Measurements from ENCODE around the gene OXGR1.
A peak's percentile ranks its signal among the peaks of the same experiment; 100 is the strongest.
"Not testable (repeated sequence)": the region's sequence is repeated elsewhere in the genome, so short reads cannot be mapped to it uniquely, and the experiment has no call there.

OXGR1 gene

DNA sequence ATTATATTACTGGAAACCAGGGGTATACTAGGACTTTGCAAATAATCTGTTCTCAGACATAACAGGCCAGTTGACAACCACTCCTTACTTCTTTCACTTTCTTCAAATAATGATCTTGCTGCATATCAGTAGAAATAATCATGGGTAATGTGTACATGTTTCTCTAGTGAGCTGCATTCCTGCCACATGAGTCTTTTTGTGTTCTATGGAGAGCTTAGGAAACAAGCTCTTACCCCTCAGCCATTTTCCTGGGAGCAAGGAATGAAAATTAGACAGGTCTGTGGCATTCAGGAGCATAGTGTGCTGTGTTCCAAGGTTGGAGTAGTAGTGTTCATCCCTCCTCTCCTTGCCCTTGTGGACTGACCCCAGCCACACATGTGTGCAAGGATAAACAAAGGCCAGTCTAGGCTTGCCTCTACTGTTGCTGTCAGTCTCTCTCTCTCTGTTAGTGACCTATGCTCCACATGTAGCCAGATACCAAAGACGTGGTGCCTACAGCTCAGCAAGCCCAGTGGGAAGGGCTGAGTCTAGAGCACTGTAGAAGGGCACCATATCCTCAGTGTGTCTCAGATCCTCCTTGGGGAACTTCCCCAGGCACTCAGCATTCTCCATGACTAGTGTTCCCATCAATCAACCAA is 11.5 kb upstream of the OXGR1 start:
- DNase-seq = peak; percentile 57

GRCh38 chr13:97004886-97005285 is 10.6 kb upstream of the OXGR1 start:
- no peak for DNase-seq

- peak; percentile 64 for DNase-seq
Measured at GRCh38 chr13:97004096-97004876, 10.0 kb upstream of the OXGR1 start.

DNA sequence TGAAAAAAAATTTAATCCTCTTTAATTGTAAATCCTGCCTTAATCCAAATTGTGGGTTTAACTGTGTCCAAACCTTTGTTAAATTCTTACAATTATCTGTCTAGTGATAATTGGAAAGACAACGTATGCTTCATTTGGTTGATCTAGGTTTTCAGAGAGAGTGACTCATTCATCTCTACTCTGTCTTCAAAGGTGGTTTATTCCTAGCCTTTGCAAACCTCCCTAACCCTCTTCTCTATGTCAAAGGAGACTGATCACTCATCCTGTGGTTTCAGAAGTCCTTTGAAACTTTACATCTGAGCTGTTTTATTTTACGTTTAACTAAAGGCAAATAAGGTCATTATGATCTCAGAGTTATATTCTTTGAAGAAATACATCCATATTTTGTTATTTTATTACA is 8.8 kb upstream of the OXGR1 start:
- no peak for DNase-seq

GRCh38 chr13:97002581-97002980 is 8.3 kb upstream of the OXGR1 start:
- DNase-seq = no peak

DNA sequence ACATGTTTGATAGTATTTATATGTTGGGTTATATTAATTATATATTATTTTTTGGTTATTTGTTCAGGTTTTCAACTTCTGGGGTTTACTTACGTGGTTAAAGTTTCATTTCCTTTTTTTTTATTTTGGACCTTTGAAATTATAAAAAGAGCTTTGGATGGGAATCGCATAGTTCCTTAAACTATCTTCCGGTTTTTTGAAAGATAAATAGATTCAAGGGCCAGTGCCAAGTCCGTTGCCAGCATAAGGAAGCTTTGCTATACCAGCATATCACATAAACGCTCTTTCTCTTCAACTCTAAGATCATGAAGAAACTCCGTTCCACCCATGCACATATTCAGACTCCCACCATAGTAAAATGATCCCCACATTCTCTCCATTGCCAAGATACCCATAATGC is 7.4 kb upstream of the OXGR1 start:
- no peak for DNase-seq

- DNase-seq = no peak
Measured at GRCh38 chr13:97000295-97000925, 6.1 kb upstream of the OXGR1 start.

DNA sequence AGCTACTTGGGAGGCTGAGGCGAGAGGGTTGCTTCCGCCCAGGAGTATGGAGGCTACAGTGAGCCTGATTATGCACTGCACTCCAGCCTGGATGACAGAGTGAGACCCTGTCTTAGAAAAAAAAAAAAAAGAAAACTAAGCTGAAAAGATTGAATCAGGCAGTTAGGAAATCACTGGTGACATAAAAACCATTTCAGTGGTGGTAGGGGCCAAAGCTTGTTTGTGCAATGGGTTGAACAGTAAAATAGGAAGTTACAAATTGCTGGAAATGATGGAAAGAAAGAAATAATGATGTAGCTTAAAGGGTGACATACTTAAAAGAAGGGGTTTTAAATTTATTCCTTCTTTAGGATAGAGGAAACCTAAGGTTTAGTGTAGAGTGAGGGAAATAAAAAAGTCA is 4.8 kb upstream of the OXGR1 start:
- no peak for DNase-seq

DNA sequence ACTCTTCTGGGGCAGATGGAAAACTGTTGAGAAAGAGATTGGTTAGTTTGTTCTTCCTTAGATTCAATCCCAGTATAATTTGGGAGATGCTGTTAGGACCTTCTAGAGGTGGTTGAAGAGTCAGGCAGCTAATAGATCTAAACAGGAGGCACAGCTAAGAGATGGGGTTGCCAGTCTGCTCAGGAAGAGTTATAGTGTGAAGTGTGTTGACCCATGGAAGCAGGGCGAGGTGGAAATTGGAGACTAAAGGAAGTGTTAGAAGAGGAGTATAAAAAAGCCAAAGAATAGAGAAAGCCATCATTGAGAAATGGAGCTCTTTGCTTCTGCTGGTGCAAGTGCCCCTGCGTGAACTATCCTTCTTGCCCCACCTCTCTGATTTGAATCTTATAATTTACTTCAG is 3.8 kb upstream of the OXGR1 start:
- no peak for DNase-seq

DNA sequence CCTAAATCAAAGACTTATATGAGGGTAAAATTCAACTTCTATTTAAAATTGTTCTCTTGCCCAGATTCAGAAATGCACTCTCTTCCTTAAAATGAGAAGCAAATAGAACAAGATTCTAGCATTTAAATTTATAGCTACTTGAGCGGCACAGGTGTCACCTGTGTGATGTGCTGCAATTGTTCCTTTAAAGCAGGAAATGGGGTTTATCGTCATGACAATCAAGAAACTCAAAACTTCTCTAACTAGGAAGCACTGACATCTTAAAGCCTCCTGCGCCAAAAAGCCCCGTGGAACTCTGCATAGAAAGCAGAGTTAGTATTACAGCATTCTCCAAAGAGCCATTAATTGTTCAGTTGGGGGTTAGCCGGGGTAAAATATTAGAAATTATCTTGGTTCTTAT is 2.6 kb upstream of the OXGR1 start:
- no peak for DNase-seq

- no peak for DNase-seq
Measured at GRCh38 chr13:96996107-96996506, 1.8 kb upstream of the OXGR1 start.

- DNase-seq = no peak
Measured at GRCh38 chr13:96994858-96995243, 575 bp upstream of the OXGR1 start.

DNA sequence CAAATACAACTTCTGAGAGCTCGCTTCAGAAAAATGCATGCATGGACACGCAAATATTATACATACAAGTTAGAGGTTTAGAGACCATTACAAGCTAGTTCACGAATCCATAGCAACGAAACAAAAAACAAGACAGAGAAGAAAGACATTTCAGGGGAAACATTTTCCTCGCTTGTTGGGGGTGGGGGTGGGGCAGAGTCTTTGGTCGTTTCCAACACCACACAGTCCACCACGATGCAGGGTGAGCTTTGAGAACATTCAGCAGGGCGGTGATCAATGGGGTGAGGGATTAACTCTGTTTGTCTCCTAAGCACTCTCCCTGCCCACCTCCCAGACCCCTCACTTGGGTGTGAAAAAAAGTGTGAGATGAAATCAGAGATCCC is 651 bp downstream of the OXGR1 start:
- no peak for DNase-seq

GRCh38 chr13:96992633-96993032 is 1.6 kb downstream of the OXGR1 start:
- DNase-seq = no peak

DNA sequence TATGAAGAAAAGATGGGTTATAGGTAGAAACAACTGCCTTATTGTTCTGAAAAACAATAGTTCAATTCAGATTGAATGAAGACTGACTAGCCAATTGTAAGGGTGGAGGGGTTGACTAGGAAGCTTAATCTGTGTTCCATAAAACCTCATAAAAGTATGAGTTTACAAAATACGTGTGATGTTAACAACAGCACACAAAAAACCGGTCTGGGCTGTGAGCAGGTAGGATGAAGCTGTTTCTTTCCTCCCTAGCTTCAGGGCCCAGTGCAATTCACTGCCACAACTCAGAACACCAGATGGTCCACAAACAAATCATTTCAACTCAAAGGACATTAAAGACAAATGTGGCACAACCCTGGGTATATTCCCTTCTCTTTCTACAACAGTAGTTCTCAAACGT is 3.2 kb downstream of the OXGR1 start:
- DNase-seq = no peak

- DNase-seq = no peak
Measured at GRCh38 chr13:96988441-96988840, 5.8 kb downstream of the OXGR1 start.

- no peak for DNase-seq
Measured at GRCh38 chr13:96984051-96984508, 10.2 kb downstream of the OXGR1 start.

- DNase-seq = no peak
Measured at GRCh38 chr13:96982672-96983071, 11.6 kb downstream of the OXGR1 start.

GRCh38 chr13:96979861-96980260 is 14.4 kb downstream of the OXGR1 start:
- DNase-seq = not testable (repeated sequence)

- DNase-seq = no peak
Measured at GRCh38 chr13:96968027-96968426, 26.2 kb downstream of the OXGR1 start.

DNA sequence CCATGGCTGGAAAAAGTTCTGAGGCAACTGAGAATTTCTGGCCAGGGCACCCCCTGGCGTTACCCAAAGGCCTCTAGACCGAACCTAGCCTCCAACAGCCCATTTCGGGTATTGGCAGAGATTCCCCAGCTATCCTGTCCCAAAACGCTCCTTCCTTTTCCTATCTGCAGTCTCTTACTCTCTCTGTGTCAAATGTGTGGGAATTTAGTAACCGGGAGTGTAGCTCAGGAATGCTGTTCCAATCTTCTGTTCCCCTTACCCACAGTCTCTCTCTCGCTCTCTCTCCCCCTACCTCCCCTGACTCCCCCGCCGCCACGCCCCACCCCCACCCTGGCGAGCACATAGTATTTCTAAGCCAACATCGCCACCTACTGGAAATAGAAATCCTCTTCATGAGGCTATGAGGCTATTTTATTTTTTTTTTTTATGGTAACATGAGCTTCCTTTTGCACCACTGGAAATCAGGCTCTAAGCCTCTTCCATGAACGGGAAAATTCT is 27.0 kb downstream of the OXGR1 start:
- peak; percentile 1 for DNase-seq

DNA sequence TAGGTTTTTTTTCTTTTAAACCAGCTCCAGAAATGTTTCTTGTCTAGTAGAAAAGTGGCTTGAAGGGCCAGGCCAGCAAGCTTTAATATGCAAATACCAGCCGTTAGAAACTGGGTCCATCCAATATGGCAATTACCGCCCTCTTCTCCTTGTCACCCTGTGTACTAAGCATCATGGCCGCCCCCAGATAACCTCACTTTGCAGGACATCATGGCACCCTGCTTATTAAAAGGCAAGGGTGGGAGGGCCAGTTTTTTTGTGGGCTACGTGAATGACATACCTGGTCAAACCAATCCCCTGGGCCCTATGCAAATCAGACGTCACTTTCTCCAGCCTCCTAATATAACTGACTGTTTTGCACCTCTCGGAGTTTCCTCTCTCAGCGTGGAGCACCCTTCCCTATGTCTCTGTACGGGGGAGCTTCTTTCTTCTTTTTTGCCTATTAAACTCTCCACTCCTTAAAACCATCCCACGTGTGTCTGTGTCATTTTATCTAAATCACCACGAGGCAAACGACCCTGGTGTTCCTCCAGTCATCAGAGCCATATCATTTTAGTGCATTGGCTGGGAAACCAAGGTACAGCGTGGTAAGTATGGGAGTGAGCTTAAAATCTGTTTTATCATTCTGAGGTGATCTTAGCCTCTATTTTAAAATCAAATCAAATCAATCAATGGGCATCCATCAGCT is 27.7 kb downstream of the OXGR1 start:
- no peak for DNase-seq
